Activated CD4-positive, alpha-beta T cell treated with anti-CD3 and anti-CD28 coated beads for 36 hours (primary cell): Measurements from ENCODE around the gene A2ML1. TPM values are rescaled to one million over a fixed set of nuclear protein-coding genes. Genes with fewer than 3 reads are reported as not detected.
"Not testable (repeated sequence)": the region's sequence is repeated elsewhere in the genome, so short reads cannot be mapped to it uniquely, and the experiment has no call there.

Experiments used
- ATAC-seq: fragments of 200-7000 bp; cut with Tn5 transposase; one replicate; pipeline ENCODE4 v1.10.0; 2021; ENCODE audit warnings: mild to moderate bottlenecking, moderate library complexity
- CTCF ChIA-PET: fragments of 350-600 bp; sonication (Branson Sonifier 250); formaldehyde crosslinking; loops from one replicate; lab custom pipeline; 2021; ENCODE audit warnings: antibody characterized with exemption; lab: Charles Lee
- POLR2A ChIA-PET: fragments of 350-600 bp; sonication (Branson Sonifier 250); formaldehyde crosslinking; loops from one replicate; lab custom pipeline; 2021; ENCODE audit warnings: antibody characterized with exemption, inconsistent platforms; lab: Charles Lee
- DNase-seq: peaks from one replicate; pipeline ENCODE4 v3.0.0-alpha.2; 2020
- H3K27ac Mint-ChIP-seq: one replicate; pipeline ENCODE4 v1.8.0; 2021; ENCODE audit warnings: mixed read lengths
- H3K27me3 Mint-ChIP-seq: one replicate; pipeline ENCODE4 v1.8.0; 2021; ENCODE audit warnings: mixed read lengths
- H3K36me3 Mint-ChIP-seq: one replicate; pipeline ENCODE4 v1.8.0; 2021; ENCODE audit warnings: low read depth, mixed read lengths
- H3K4me1 Mint-ChIP-seq: one replicate; pipeline ENCODE4 v1.8.0; 2021; ENCODE audit warnings: mixed read lengths
- H3K4me3 Mint-ChIP-seq: one replicate; pipeline ENCODE4 v1.8.0; 2021; ENCODE audit warnings: mild to moderate bottlenecking, moderate library complexity, mixed read lengths
- H3K9me3 Mint-ChIP-seq: one replicate; pipeline ENCODE4 v1.8.0; 2021; ENCODE audit warnings: low read depth, mixed read lengths
- intact Hi-C, 2 experiments: fragments of 100-400 bp; cut with DNase I in 1 of 2; cut with micrococcal nuclease in 1 of 2; formaldehyde crosslinking; loops; one replicate each; pipeline versions ENCODE4 v1.14.2 to v1.15.1; 2022 to 2024; cut with DNase I, micrococcal nuclease
- total RNA-seq, 2 experiments: library from RNA; stranded (reverse); gene quantifications; one replicate each; pipeline ENCODE4 v1.2.3, GENCODE V29; 2021

A2ML1 gene
- total RNA-seq, 2 experiments from 2014 or later: not detected

DNA sequence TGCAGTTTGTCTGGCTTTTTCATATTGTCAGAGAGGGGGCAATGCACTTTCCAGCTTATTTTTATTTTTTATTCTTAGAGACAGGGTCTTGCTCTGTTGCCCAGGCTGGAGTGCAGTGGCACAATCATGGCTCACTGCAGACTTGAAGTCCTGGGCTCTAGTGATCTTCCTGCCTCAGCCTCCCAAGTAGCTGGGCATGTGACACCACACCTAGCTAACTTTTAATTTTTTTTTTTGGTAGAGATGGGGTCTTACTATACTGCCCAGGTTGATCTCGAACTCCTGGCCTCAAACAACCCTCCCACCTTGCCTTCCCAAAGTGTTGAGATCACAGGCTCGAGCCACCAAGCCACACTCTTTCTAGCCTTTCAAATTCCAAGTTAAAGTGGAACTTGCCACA is 3.9 kb upstream of the A2ML1 start:
- DNase-seq (no peak), ATAC-seq (no peak)
- Mint-ChIP-seq H3K4me1 (no peaks in the 10 kb centered on the region), H3K4me3 (no peak overlapping the region), H3K9me3 (no peaks in the 10 kb centered on the region), H3K27ac (no peak overlapping the region), H3K27me3 (no peaks in the 10 kb centered on the region), H3K36me3 (no peaks in the 10 kb centered on the region)
- ChIA-PET POLR2A (no interaction called here), CTCF (interaction anchor here (1.0 to 1.1 kb wide), 2 partner anchors 42 to 73 kb away, joined by 3 read pairs; no protein-coding TSS in a partner anchor)
- intact Hi-C loops: no loop called here

DNA sequence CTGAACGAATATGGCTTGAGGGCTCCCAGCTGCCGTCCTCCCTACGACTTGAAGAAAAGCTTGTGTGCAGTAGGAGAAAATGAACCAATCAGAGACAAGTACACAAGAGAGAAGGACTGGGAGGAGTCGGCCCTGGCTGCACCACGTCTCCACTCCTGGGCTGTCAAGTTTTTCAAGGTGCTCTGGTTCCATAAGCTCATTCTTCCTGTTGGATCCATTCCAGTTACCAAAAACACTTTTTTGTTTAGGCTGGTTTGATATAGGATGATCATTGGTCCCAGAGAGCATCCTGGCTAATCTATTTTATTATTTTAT is 2.8 kb upstream of the A2ML1 start:
- intact Hi-C loops: no loop called here
- POLR2A ChIA-PET: interaction anchor here (0.8 kb wide), 1 partner anchor 618 kb away, joined by 4 read pairs; no protein-coding TSS in a partner anchor
- no peaks in the 10 kb centered on the region for H3K4me1 Mint-ChIP-seq
- no peaks in the 10 kb centered on the region for H3K9me3 Mint-ChIP-seq
- no peaks in the 10 kb centered on the region for H3K27me3 Mint-ChIP-seq
- CTCF ChIA-PET: no interaction called here
- H3K27ac Mint-ChIP-seq: no peak overlapping the region
- H3K36me3 Mint-ChIP-seq: no peaks in the 10 kb centered on the region
- ATAC-seq: no peak
- no peak for DNase-seq
- H3K4me3 Mint-ChIP-seq: no peak overlapping the region

DNA sequence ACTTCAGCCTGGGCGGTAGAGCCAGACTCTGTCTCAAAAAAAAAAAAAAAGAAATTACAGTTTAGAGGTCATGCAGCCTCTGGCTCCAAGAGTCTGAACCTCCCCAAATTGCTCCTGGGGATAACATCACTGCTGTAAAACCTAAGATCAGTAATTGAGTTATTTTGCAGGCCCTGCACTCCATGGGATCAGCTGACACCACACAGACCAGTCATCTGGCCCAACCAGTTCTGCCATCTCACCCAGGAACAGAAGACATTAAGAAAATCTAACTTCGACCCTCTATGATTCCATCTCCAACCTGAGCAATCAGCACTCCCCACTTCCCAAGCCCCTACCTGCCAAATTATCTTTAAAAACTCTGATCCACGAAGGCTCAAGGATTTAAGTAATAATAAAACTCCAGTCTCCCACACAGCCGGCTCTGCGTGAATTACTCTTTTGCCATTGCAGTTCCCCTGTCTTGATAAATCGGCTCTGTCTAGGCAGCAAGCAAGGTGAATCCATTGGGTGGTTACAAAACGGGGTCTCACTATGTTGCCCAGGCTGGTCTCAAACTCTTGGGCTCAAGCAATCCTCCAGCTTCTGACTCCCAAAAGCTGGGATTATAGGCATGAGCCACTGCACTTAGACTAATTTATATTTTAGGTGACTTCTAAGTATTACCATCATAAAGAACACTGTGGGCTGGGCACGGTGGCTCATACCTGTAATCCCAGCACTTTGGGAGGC is 1.6 kb upstream of the A2ML1 start:
- DNase-seq, H3K27ac Mint-ChIP-seq, intact Hi-C loops, POLR2A ChIA-PET, ATAC-seq, H3K9me3 Mint-ChIP-seq, H3K36me3 Mint-ChIP-seq, H3K4me1 Mint-ChIP-seq, CTCF ChIA-PET, H3K4me3 Mint-ChIP-seq, H3K27me3 Mint-ChIP-seq: not testable (repeated sequence)

DNA sequence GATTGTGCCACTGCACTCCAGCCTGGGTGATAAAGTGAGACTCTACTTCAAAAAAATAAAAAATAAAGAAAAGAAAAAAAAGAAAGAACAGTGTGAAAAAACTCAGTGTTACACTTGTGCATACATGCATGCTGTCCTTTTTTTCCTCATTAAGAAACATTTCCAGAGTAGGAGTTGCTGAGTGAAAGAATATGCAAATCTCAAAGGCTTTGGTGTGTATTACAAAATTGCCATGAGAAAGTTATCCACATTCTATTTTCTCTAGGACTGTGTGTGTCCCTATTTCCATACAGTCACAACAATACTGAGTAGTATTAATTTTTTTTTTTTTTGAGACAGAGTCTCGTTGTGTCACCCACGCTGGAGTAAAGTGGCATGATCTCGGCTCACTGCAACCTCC is 830 bp upstream of the A2ML1 start:
- Mint-ChIP-seq H3K27ac (no peak overlapping the region), H3K4me1 (no peaks in the 10 kb centered on the region), H3K27me3 (no peaks in the 10 kb centered on the region), H3K9me3 (peaks cover 2% of the 10 kb centered on the region), H3K4me3 (no peak overlapping the region), H3K36me3 (no peaks in the 10 kb centered on the region)
- DNase-seq: no peak
- POLR2A ChIA-PET: no interaction called here
- ATAC-seq: no peak
- CTCF ChIA-PET: interaction anchor here (0.7 kb wide), 1 partner anchor 243 kb away, joined by 3 read pairs; no protein-coding TSS in a partner anchor
- intact Hi-C loops: no loop called here

DNA sequence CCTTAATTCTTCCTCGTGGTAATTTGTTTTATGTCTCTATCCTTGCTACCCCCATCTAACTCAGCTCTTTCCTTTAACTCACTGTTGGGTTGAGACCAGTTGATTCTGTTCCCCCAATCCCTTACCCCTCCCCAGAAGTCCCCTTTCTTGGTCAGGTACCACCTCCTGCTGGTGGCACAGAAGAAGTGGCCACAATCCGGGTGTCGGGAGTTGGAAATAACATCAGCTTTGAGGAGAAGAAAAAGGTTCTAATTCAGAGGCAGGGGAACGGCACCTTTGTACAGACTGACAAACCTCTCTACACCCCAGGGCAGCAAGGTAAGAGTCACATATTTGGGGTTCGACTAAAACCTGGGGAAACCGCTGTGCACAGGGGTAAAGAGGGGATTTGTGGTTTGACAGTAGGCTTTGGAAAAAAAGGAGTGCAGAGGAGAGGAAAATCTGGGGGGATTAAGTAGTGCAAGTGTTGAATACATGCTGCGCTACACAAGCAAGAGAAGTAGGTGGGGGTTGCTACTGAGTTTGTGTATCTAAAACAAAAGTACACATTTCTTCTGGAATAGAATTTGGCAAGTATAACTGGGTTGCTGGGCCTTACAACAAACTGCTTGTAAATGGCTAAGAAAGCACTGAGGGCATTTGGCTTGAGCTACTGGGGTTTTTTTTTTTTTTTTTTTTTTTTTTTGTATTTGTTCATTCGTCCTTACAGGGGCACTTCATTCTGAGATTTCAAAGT is 1.3 kb downstream of the A2ML1 start:
- H3K4me3 Mint-ChIP-seq: no peak overlapping the region
- H3K36me3 Mint-ChIP-seq: peaks cover 2% of the 10 kb centered on the region
- peaks cover 3% of the 10 kb centered on the region for H3K27me3 Mint-ChIP-seq
- no peak overlapping the region for H3K27ac Mint-ChIP-seq
- intact Hi-C loops: no loop called here
- peaks cover 4% of the 10 kb centered on the region for H3K4me1 Mint-ChIP-seq
- ATAC-seq (no peak), DNase-seq (peak; percentile 19)
- H3K9me3 Mint-ChIP-seq: peaks cover 2% of the 10 kb centered on the region
- ChIA-PET CTCF (interaction anchor here (1.0 to 1.9 kb wide), 3 partner anchors 100 to 255 kb away, joined by 3 to 4 read pairs (median 3); no protein-coding TSS in a partner anchor), POLR2A (no interaction called here)

DNA sequence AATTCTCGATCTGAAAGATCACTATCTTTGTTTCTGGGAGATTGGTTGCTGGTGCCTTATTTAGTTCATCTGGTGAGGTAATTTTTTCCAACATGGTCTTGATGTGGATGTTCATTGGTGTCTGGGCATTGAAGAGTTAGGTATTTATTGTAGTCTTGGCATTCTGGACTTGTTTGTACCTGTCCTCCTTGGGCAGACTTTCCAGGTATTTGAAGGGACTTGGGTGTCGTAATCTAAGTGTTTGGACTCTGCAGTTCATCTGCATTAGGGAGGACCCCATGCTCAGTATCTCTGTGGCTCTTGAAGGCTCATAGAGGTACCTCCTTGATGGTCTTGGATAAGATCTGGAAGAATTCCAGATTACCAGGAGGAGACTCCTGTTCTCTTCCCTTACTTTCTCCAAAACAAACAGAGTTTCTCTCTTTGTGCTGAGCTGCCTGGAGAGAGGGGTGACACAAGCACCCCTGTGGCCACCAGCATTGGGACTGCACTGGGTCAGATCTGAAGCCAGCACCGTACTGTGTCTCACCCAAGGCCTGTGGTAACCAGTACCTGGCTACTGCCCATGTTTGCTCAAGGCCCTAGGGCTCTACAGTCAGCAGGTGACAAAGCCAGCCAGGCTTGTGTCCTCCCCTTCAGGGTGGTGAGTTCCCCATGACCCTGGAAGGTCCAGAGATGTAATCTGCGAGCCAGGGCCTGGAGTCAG is 5.3 kb downstream of the A2ML1 start:
- H3K27ac Mint-ChIP-seq: no peak overlapping the region
- DNase-seq (no peak), ATAC-seq (no peak)
- peaks cover 7% of the 10 kb centered on the region for H3K27me3 Mint-ChIP-seq
- H3K4me1 Mint-ChIP-seq: peaks cover 4% of the 10 kb centered on the region
- no peak overlapping the region for H3K4me3 Mint-ChIP-seq
- H3K36me3 Mint-ChIP-seq: peaks cover 2% of the 10 kb centered on the region
- intact Hi-C loops: no loop called here
- peaks cover 2% of the 10 kb centered on the region for H3K9me3 Mint-ChIP-seq
- ChIA-PET CTCF (no interaction called here), POLR2A (interaction anchor here (0.6 kb wide), 1 partner anchor 740 kb away, joined by 7 read pairs; no protein-coding TSS in a partner anchor)

DNA sequence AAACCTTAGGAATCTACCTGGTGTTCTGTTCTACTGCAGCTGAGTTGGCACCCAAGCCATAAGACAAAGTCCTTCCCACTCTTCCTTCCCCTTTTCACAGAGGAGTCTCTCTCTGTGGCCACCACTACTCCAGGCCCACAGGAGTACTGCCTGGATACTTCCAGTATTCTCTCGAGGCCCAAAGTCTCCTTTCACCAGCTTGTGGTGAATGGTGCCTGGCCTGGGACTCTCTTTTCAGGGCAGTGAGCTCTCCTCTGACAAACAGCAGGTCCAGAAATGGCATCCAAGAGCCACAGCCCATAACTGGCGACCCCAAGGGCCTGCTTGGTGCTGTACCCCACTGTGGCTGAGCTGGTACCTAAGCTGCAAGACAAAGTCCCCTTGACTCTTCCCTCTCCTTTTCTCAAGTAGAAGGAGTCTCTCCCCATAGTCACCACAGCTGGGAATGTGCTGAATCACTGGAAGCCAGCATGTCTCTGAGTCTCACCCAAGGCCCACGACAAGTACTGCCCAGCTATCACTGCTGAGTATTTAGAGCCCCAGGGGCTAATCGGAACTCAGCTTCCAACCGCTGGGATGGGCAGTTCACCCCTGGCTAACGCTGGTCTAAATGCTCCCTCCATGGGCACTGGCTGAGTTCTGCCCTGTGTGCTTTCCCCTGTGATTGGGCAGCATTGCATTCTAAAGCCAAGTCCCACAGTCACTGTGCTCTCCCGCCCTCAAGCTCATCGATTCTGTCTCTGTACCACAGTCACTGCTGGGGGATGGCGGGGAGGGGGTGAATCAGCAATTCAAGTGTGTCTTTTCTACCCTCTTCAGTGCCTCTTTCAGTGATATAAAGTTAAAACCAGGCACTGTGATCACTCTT is 6.1 kb downstream of the A2ML1 start:
- POLR2A ChIA-PET: interaction anchor here (0.6 kb wide), 1 partner anchor 741 kb away, joined by 7 read pairs; no protein-coding TSS in a partner anchor
- no peak for ATAC-seq
- H3K4me3 Mint-ChIP-seq: no peak overlapping the region
- CTCF ChIA-PET: interaction anchor here (0.6 kb wide), 1 partner anchor 87 kb away, joined by 5 read pairs; no protein-coding TSS in a partner anchor
- peaks cover 7% of the 10 kb centered on the region for H3K27me3 Mint-ChIP-seq
- intact Hi-C loops: no loop called here
- peaks cover 2% of the 10 kb centered on the region for H3K9me3 Mint-ChIP-seq
- DNase-seq: no peak
- no peak overlapping the region for H3K27ac Mint-ChIP-seq
- H3K36me3 Mint-ChIP-seq: peaks cover 2% of the 10 kb centered on the region
- peaks cover 4% of the 10 kb centered on the region for H3K4me1 Mint-ChIP-seq

DNA sequence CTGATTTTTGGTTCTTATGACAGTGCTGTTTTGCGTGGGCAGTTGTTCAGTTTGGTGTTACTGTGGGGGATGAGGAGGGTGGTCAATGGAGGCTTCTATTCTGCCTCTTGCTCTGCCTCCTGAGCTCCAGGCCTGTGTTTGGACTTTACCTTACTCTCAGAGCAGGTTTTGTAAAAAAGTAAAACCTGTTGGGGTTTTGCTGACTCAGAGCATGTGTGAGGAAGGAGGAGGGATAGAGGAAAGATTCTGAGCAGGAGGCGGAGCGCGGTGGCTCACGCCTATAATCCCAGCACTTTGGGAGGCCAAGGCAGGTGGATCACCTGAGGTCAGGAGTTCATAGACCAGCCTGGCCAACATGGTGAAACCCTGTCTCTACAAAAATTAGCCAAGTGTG is 6.7 kb downstream of the A2ML1 start:
- CTCF ChIA-PET: interaction anchor here (0.6 to 1.3 kb wide), 2 partner anchors 31 to 88 kb away, joined by 3 to 5 read pairs; no protein-coding TSS in a partner anchor

DNA sequence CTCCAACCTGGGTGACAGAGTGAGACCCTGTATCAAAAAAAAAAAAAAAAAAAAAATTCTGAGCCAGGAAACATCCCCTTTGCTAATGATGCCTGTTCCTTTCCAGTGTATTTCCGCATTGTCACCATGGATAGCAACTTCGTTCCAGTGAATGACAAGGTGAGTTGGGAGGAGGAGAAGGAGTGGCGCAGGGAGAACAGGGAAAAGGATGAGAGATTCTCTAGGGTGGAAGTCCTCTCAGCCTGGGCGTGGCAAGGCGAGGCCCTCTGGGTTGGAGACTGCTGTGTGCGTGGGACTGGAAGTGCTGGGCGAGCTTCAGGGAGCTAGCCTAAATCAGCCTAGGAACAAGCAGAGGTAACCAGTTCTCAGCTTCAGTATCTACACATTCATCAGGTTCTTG is 7.2 kb downstream of the A2ML1 start:
- POLR2A ChIA-PET: no interaction called here
- CTCF ChIA-PET: interaction anchor here (0.6 to 1.3 kb wide), 2 partner anchors 31 to 88 kb away, joined by 3 to 5 read pairs; no protein-coding TSS in a partner anchor
- Mint-ChIP-seq H3K9me3 (peaks cover 2% of the 10 kb centered on the region), H3K27ac (no peak overlapping the region), H3K4me3 (no peak overlapping the region), H3K36me3 (peaks cover 2% of the 10 kb centered on the region), H3K27me3 (peaks cover 8% of the 10 kb centered on the region), H3K4me1 (peaks cover 4% of the 10 kb centered on the region)
- no peak for DNase-seq
- intact Hi-C loops: no loop called here
- ATAC-seq: no peak

More for the DNA sequence above, 6.7 kb downstream of the A2ML1 start:
- H3K27me3 Mint-ChIP-seq: peaks cover 8% of the 10 kb centered on the region
- H3K4me3 Mint-ChIP-seq: no peak overlapping the region
- ATAC-seq (no peak), DNase-seq (no peak)
- peaks cover 2% of the 10 kb centered on the region for H3K36me3 Mint-ChIP-seq
- H3K4me1 Mint-ChIP-seq: peaks cover 4% of the 10 kb centered on the region
- no peak overlapping the region for H3K27ac Mint-ChIP-seq
- POLR2A ChIA-PET: no interaction called here
- peaks cover 2% of the 10 kb centered on the region for H3K9me3 Mint-ChIP-seq
- intact Hi-C loops: no loop called here

DNA sequence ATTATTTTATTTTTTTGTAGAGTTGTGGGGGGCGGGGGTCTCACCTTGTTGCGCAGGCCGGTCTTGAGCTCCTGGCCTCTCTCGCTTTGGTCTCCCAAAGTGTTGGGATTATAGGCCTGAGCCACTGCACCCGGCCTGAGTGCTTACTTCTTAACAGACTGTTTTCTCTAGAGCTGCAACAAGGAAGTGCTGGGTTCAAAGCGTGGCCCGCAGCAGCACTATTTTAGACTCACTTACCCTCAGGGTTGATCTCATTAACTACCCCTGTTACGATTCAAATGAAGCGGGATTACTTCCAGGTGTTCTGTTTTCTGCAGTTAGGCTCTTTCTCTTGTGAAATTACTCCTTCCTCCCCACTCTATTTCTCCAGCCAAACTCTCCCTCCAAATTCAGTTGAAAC is 8.7 kb downstream of the A2ML1 start:
- Mint-ChIP-seq H3K36me3 (peaks cover 2% of the 10 kb centered on the region), H3K4me1 (peaks cover 4% of the 10 kb centered on the region), H3K4me3 (no peak overlapping the region), H3K27ac (no peak overlapping the region), H3K9me3 (no peaks in the 10 kb centered on the region), H3K27me3 (peaks cover 9% of the 10 kb centered on the region)
- ChIA-PET CTCF (interaction anchor here (0.7 to 0.9 kb wide), 2 partner anchors 25 to 60 kb away, joined by 3 to 4 read pairs; no protein-coding TSS in a partner anchor), POLR2A (no interaction called here)
- ATAC-seq: no peak
- intact Hi-C loops: no loop called here
- DNase-seq: no peak
